Transverse colon (tissue), 4 donors: ENCODE measurements around the gene PLCD1.

Experiments used
- CTCF ChIP-seq, 5 experiments: fragments of 200-600 bp in 3 of 5; fragments of 450-650 bp in 2 of 5; sonication (generic) in 3 of 5; IDR thresholded peaks; 1 replicate in 2 of 5; 2 replicates in 3 of 5; pipeline ENCODE4 v1.5.1; 2016 to 2017; ENCODE audit warnings: antibody characterized with exemption in 5 of 5, inconsistent platforms in 3 of 5, mild to moderate bottlenecking in 2 of 5, moderate library complexity in 1 of 5
- EP300 ChIP-seq: sonication (generic); formaldehyde crosslinking; IDR thresholded peaks from one replicate; pipeline ENCODE4 v1.6.1; 2017; ENCODE audit warnings: antibody characterized with exemption, low read depth
- POLR2A ChIP-seq: fragments of 450-650 bp; IDR thresholded peaks from one replicate; pipeline ENCODE4 v1.6.1; 2016; ENCODE audit warnings: antibody characterized with exemption, mild to moderate bottlenecking, moderate library complexity
- POLR2AphosphoS5 ChIP-seq, 3 donors: sonication (generic); formaldehyde crosslinking; IDR thresholded peaks; one replicate each; pipeline ENCODE4 v1.6.1; 2016; ENCODE audit warnings: antibody characterized with exemption in 3 of 3

- TF ChIP-seq CTCF (IDR thresholded peaks at IDR 0.05): no peak
- no peak for TF ChIP-seq POLR2AphosphoS5 (IDR thresholded peaks at IDR 0.05)
- no peak for TF ChIP-seq POLR2A
- TF ChIP-seq EP300: no peak
Observed at GRCh38 chr3:38059591-38059990, 30.1 kb upstream of the PLCD1 start.
